ENCODE results near the gene VIPR2. TPM values are rescaled to one million over a fixed set of nuclear protein-coding genes. Genes with fewer than 3 reads are reported as not detected.
"Not testable (repeated sequence)": the region's sequence is repeated elsewhere in the genome, so short reads cannot be mapped to it uniquely, and the experiment has no call there.

VIPR2 gene
- total and polyA plus RNA-seq, 10 donors = 0.41 to 1.4 (median 0.64) TPM

- Histone ChIP-seq H3K4me1 (peaks cover 0 to 9% (median 0%) of the 10 kb centered on the region in 6 donors), H3K36me3 (no peaks in the 10 kb centered on the region), H3K27ac (no peak overlapping the region), H3K27me3 (replicated peaks in 1 of 7) (peaks cover 0 to 45% (median 8%) of the 10 kb centered on the region in 7 donors), H3K4me3 (no peak overlapping the region), H3K9me3 (peaks cover 0 to 8% (median under 1%) of the 10 kb centered on the region in 8 donors)
- 80 to 91% (median 90%) methylated on average over 13 of the region's 13 CpGs for WGBS, 5 donors
- no peak for TF ChIP-seq POLR2AphosphoS5 (IDR thresholded peaks at IDR 0.05)
- no peak for TF ChIP-seq POLR2A (IDR thresholded peaks at IDR 0.05)
- TF ChIP-seq CTCF (IDR thresholded peaks at IDR 0.05 in 8 of 11, conservative IDR thresholded peaks at IDR 0.05 in 3 of 11) = no peak
- intact Hi-C loops (cut with DNase I; ENCODE audit: low total_unique reads) = no loop called here
- DNase-seq = no peak
Measured at GRCh38 chr7:159000070-159000469, 144.6 kb downstream of the VIPR2 start.

DNA sequence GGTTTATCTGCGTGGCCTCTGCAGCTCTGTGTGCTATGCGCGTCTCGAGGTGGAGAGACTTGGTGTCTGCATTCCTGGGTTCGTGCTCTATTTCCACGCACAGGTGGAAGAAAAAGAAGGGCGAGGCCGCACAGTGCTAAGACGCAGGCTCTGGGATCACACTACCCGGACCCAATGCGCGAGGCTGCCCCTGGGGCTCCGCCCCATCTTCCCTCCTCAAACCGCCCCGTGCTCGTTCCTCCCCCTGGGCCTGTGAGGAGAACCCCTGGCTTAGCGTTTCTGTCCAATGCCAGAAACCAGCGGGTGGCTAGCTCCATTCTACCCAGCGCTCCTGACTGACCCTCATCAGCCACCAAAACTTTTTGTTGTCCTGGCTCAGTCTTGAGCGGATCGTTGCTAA lies 145.2 kb downstream of the VIPR2 start:
- Histone ChIP-seq H3K27me3 (replicated peaks in 1 of 7) (peaks cover 0 to 50% (median 8%) of the 10 kb centered on the region in 7 donors), H3K9me3 (peaks cover 0 to 13% (median 6%) of the 10 kb centered on the region in 8 donors), H3K36me3 (no peaks in the 10 kb centered on the region), H3K4me1 (peaks cover 0 to 9% (median 0%) of the 10 kb centered on the region in 6 donors), H3K4me3 (no peak overlapping the region), H3K27ac (no peak overlapping the region)
- intact Hi-C loops (cut with DNase I; ENCODE audit: low total_unique reads) = no loop called here
- DNase-seq = no peak
- WGBS, 5 donors = 88 to 90% (median 90%) methylated on average over 21 of the region's 21 CpGs
- no peak for TF ChIP-seq CTCF (IDR thresholded peaks at IDR 0.05 in 8 of 11, conservative IDR thresholded peaks at IDR 0.05 in 3 of 11)
- TF ChIP-seq POLR2A (IDR thresholded peaks at IDR 0.05) = no peak
- TF ChIP-seq POLR2AphosphoS5 (IDR thresholded peaks at IDR 0.05) = no peak

DNA sequence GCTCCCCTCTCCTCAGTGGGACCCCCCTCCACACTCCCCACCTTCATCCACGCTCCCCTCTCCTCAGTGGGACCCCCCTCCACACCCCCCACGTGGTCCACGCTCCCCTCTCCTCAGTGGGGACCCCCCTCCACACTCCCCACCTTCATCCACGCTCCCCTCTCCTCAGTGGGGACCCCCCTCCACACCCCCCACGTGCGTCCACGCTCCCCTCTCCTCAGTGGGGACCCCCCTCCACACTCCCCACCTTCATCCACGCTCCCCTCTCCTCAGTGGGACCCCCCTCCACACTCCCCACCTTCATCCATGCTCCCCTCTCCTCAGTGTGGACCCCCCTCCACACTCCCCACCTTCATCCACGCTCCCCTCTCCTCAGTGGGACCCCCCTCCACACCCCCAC lies 146.4 kb downstream of the VIPR2 start:
- H3K27ac ChIP-seq; H3K4me3 ChIP-seq; H3K4me1 ChIP-seq; DNase-seq; intact Hi-C loops (cut with DNase I; ENCODE audit: low total_unique reads); H3K36me3 ChIP-seq: not testable (repeated sequence)
- 77 to 83% (median 78%) methylated on average over 3 to 6 of the region's 9 CpGs; no CpG with 5 or more reads in 1 of the 5 donors for WGBS, 5 donors
- Histone ChIP-seq H3K9me3 (peaks cover 0 to 22% (median 8%) of the 10 kb centered on the region in 8 donors), H3K27me3 (replicated peaks in 1 of 7) (peaks cover 0 to 63% (median 8%) of the 10 kb centered on the region in 7 donors)

- Histone ChIP-seq H3K4me1 (peaks cover 0 to 9% (median 0%) of the 10 kb centered on the region in 6 donors), H3K27me3 (replicated peaks in 1 of 7) (peaks cover 0 to 71% (median 8%) of the 10 kb centered on the region in 7 donors), H3K36me3 (no peaks in the 10 kb centered on the region), H3K9me3 (peaks cover 0 to 22% (median 8%) of the 10 kb centered on the region in 8 donors), H3K4me3 (peak overlapping the region in 1 of 8 donors; percentile 15), H3K27ac (no peak overlapping the region)
- no peak for TF ChIP-seq POLR2A (IDR thresholded peaks at IDR 0.05)
- no peak for TF ChIP-seq POLR2AphosphoS5 (IDR thresholded peaks at IDR 0.05)
- no peak for TF ChIP-seq CTCF (IDR thresholded peaks at IDR 0.05 in 8 of 11, conservative IDR thresholded peaks at IDR 0.05 in 3 of 11)
- no peak for DNase-seq
- 53 to 86% (median 82%) methylated on average over 21 to 22 of the region's 22 CpGs for WGBS, 5 donors
- intact Hi-C loops (cut with DNase I; ENCODE audit: low total_unique reads) = no loop called here
Measured at GRCh38 chr7:158997471-158997870, 147.2 kb downstream of the VIPR2 start.

- Histone ChIP-seq H3K27ac (no peak overlapping the region), H3K4me3 (peak overlapping the region in 1 of 8 donors; percentile 15), H3K4me1 (peaks cover 0 to 10% (median 0%) of the 10 kb centered on the region in 6 donors), H3K9me3 (peaks cover 0 to 22% (median 8%) of the 10 kb centered on the region in 8 donors), H3K36me3 (no peaks in the 10 kb centered on the region), H3K27me3 (replicated peaks in 1 of 7) (peaks cover 0 to 75% (median 12%) of the 10 kb centered on the region in 7 donors)
- intact Hi-C loops (cut with DNase I; ENCODE audit: low total_unique reads) = no loop called here
- 15 to 59% (median 33%) methylated on average over 32 of the region's 32 CpGs for WGBS, 5 donors
- DNase-seq = no peak
- TF ChIP-seq POLR2AphosphoS5 (IDR thresholded peaks at IDR 0.05) = no peak
- no peak for TF ChIP-seq POLR2A (IDR thresholded peaks at IDR 0.05)
- no peak for TF ChIP-seq CTCF (IDR thresholded peaks at IDR 0.05 in 8 of 11, conservative IDR thresholded peaks at IDR 0.05 in 3 of 11)
Measured at GRCh38 chr7:158997110-158997453, 147.6 kb downstream of the VIPR2 start.
